Hepatocyte (in vitro differentiated cells): ENCODE data around the gene DHRS7B.

Source experiments
- CTCF ChIP-seq: fragments of 200-600 bp; sonication (generic); IDR thresholded peaks from 2 replicates; pipeline ENCODE4 v1.5.1; 2016; ENCODE audit warnings: antibody characterized with exemption, mild to moderate bottlenecking; ENCODE audit not compliant: poor library complexity
- EZH2 ChIP-seq: fragments of 200-600 bp; sonication (generic); IDR thresholded peaks from 2 replicates; pipeline ENCODE4 v1.6.1; 2016; ENCODE audit warnings: antibody characterized with exemption, mild to moderate bottlenecking, borderline replicate concordance
- EZH2phosphoT487 ChIP-seq: fragments of 200-600 bp; sonication (generic); IDR thresholded peaks from one replicate; pipeline ENCODE4 v1.6.1; 2018; ENCODE audit warnings: antibody characterized with exemption, mild to moderate bottlenecking, low read depth, moderate library complexity; ENCODE audit not compliant: unreplicated experiment, severe bottlenecking

DNA sequence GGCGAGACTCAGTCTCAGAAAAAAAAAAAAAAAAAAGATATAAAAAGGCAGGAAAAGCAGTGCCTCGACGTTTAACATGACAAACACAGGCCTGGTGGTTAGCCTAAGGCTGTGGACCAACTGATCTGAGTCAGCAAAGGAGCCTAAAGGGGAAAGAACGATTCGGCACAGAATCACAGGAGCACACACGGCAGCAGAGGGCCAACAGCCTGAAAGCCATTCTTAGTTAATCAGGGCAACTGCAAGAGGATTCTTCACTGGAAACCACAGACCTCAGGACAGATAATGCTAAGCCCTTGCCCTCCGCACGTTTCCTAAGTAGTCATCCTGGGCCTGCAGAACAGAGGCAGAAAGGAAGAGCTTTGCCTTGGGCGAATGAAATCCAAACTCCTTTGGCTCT lies 72.5 kb downstream of the DHRS7B start:
- TF ChIP-seq CTCF: no peak
- TF ChIP-seq EZH2phosphoT487: no peak
- TF ChIP-seq EZH2: no peak
